ENCODE results near the gene LRRC27.
"Not testable (repeated sequence)": the region's sequence is repeated elsewhere in the genome, so short reads cannot be mapped to it uniquely, and the experiment has no call there.

Gene LRRC27

GRCh38 chr10:132316133-132316532 lies 15.9 kb upstream of the LRRC27 start:
- no peak for DNase-seq

- DNase-seq = not testable (repeated sequence)
Measured at GRCh38 chr10:132317477-132317876, 14.5 kb upstream of the LRRC27 start.

GRCh38 chr10:132319853-132320653 lies 11.9 kb upstream of the LRRC27 start:
- no peak for DNase-seq

- DNase-seq = no peak
Measured at GRCh38 chr10:132320654-132321469, 11.1 kb upstream of the LRRC27 start.

GRCh38 chr10:132321726-132322125 lies 10.3 kb upstream of the LRRC27 start:
- DNase-seq = no peak

GRCh38 chr10:132322586-132323048 lies 9.4 kb upstream of the LRRC27 start:
- no peak for DNase-seq

GRCh38 chr10:132324186-132324585 lies 7.8 kb upstream of the LRRC27 start:
- DNase-seq = no peak

- DNase-seq = no peak
Measured at GRCh38 chr10:132326344-132326889, 5.6 kb upstream of the LRRC27 start.

GRCh38 chr10:132326925-132327324 lies 5.1 kb upstream of the LRRC27 start:
- DNase-seq = no peak

GRCh38 chr10:132328106-132328505 lies 3.9 kb upstream of the LRRC27 start:
- no peak for DNase-seq

GRCh38 chr10:132328738-132329137 lies 3.3 kb upstream of the LRRC27 start:
- no peak for DNase-seq

- no peak for DNase-seq
Measured at GRCh38 chr10:132329565-132330485, 2.2 kb upstream of the LRRC27 start.

GRCh38 chr10:132330486-132330833 lies 1.5 kb upstream of the LRRC27 start:
- DNase-seq = no peak

- DNase-seq = peak; percentile 34
Measured at GRCh38 chr10:132332433-132332754, 401 bp downstream of the LRRC27 start.

- DNase-seq = no peak
Measured at GRCh38 chr10:132333386-132333785, 1.4 kb downstream of the LRRC27 start.

- no peak for DNase-seq
Measured at GRCh38 chr10:132334631-132335188, 2.7 kb downstream of the LRRC27 start.

GRCh38 chr10:132335189-132336063 lies 3.4 kb downstream of the LRRC27 start:
- DNase-seq = peak; percentile 72

GRCh38 chr10:132336064-132336746 lies 4.2 kb downstream of the LRRC27 start:
- no peak for DNase-seq

GRCh38 chr10:132336919-132337407 lies 5.0 kb downstream of the LRRC27 start:
- DNase-seq = no peak

- not testable (repeated sequence) for DNase-seq
Measured at GRCh38 chr10:132337854-132338253, 5.9 kb downstream of the LRRC27 start.

GRCh38 chr10:132338876-132339275 lies 6.9 kb downstream of the LRRC27 start:
- DNase-seq = no peak

Measured in midbrain (tissue), 1 donor.